ENCODE results near the gene FDX2.

Gene FDX2

GRCh38 chr19:10274589-10274988 lies 41.2 kb downstream of the FDX2 start:
- DNase-seq (ENCODE audit: low spot score) = no peak
- no peak for TF ChIP-seq CTCF (IDR thresholded peaks at IDR 0.05; ENCODE audit: extremely low read depth, missing control alignments)

DNA sequence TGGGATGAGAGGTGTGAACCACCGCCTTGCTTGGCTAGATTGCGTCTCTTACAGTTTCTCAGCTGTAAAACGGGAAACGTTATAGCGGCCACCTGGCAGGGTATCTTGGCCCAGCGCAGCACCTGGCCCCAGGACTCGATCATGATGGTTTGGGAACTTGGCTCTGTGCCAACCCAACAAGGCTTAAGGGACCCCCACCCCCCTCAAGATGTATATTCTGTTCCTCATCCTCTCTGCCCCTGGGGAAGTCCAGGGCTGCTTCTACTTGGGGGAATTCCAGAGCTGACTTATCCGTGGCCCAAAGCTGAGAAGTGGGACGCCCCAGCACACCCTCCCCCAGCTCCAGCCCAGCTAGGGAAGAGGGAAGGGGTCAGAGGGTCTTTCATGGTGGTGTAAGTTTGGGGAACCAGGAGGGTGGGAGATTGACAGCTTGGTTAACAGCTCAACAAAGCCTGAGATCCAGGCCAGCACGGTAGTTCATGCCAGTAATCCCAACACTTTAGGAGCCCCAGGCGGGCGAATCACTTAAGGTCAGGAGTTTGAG lies 44.2 kb downstream of the FDX2 start:
- DNase-seq (ENCODE audit: low spot score) = peak; percentile 68
- TF ChIP-seq CTCF (IDR thresholded peaks at IDR 0.05; ENCODE audit: extremely low read depth, missing control alignments) = no peak

- peak; percentile 81 for DNase-seq (ENCODE audit: low spot score)
- TF ChIP-seq CTCF (IDR thresholded peaks at IDR 0.05; ENCODE audit: extremely low read depth, missing control alignments) = no peak
Measured at GRCh38 chr19:10270616-10271394, 45.0 kb downstream of the FDX2 start, which contains the start of gene ICAM1. Gene ICAM1, plus strand, starts transcription at chr19:10271120. Its CDS starts 40 bp downstream, at chr19:10271160.

GRCh38 chr19:10270180-10270615 lies 45.6 kb downstream of the FDX2 start:
- peak; percentile 72 for DNase-seq (ENCODE audit: low spot score)
- no peak for TF ChIP-seq CTCF (IDR thresholded peaks at IDR 0.05; ENCODE audit: extremely low read depth, missing control alignments)

- peak; percentile 96 for TF ChIP-seq CTCF (IDR thresholded peaks at IDR 0.05; ENCODE audit: extremely low read depth, missing control alignments)
- DNase-seq (ENCODE audit: low spot score) = peak; percentile 81
Measured at GRCh38 chr19:10269333-10270179, 46.3 kb downstream of the FDX2 start.

GRCh38 chr19:10268071-10268470 lies 47.7 kb downstream of the FDX2 start:
- no peak for DNase-seq (ENCODE audit: low spot score)
- no peak for TF ChIP-seq CTCF (IDR thresholded peaks at IDR 0.05; ENCODE audit: extremely low read depth, missing control alignments)

DNA sequence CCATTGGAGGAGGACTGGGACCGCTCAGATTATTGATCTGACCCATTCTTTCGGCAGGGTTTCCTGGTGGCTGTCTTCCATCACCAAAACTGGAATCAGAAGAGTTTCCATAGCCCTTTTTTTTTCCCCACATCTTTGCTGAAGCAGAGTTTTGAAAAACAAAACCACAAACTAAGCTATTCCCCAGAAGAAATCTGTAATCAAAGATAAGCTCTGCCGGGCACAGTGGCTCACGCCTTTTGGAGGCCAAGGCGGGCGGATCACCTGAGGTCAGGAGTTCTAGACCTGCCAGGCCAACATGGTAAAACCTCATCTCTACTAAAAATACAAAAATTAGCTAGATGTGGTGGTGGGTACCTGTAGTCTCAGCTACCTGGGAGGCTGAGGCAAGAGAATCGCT lies 49.1 kb downstream of the FDX2 start:
- TF ChIP-seq CTCF (IDR thresholded peaks at IDR 0.05; ENCODE audit: extremely low read depth, missing control alignments) = no peak
- no peak for DNase-seq (ENCODE audit: low spot score)

All from GM20000 (cell line).